Ammon's horn (tissue), 1 donor: ENCODE results near the gene CTNND1.
"Not testable (repeated sequence)": the region's sequence is repeated elsewhere in the genome, so short reads cannot be mapped to it uniquely, and the experiment has no call there.

Source experiments
- DNase-seq: peaks from one replicate; pipeline ENCODE4 v3.0.0-alpha.2; 2016; ENCODE audit warnings: low spot score

CTNND1 gene

DNA sequence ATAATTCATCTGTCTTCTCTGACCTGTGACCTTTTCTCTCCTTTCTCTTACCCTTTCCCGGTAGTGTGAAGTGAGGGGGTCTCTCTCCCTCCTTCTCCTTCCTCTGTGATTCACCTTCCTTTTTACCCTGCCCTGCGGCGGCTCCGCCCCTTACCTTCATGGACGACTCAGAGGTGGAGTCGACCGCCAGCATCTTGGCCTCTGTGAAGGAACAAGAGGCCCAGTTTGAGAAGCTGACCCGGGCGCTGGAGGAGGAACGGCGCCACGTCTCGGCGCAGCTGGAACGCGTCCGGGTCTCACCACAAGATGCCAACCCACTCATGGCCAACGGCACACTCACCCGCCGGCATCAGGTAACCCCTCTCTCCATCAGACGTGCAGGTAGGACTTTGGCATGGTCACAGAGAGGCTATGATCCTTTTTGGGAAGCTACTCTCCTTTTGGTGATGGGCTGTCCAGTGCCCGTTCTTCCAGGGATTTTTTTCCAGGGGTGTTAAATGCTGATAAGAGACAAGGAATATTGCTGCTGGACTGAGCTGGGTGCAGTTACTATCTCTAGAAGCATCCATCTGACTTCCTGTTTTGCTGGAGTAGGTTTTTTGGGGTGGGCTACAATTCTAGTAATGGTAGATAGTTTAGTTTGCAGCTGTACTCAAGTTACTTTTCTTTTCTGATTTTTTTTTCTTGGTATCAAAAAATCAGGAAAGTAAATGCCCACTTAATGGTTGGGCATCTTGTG is 29.9 kb downstream of the CTNND1 start:
- DNase-seq: no peak

DNA sequence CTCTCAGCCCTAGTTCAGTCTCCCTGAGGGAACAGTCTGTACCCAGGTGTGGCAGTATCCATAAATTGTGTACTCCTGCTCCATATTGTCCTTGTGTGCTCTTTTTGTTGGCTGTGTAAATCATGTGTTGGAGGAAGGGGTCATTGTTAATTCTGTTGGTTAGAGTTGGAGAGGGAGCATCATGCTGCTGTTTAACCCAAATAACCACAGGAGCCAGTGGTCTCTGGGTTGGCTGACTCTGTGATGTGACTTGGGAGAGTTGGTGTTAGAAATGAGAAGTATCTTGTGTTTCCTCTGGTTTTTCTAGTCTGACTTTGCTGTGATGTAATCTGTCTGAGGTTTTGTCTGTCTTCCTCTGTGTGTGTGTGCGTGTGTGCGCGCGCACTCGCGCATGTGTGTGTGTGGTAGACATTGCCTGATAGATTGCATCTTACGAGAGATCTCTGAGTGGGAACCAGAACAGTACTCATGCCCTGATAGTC is 30.5 kb downstream of the CTNND1 start:
- DNase-seq: peak; percentile 75

DNA sequence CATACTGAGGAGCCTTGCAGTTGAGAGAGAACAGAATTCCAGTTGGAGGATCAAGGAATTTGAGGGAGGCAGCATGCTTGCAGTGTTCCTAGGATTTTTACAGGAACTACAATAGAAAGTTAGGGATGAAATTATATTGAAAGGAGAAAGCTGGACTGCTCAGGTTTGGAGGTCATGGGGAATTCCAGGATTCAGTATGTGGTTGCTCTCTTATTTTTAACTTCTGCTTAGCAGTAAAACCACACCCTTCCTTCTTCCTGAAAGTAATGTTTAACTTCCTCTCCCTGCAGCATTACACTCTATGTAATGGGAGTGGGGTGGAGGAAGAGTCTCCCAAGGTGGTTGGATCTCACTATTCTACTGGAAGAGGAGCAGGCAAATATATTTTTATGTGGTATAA is 31.3 kb downstream of the CTNND1 start:
- DNase-seq: peak; percentile 47

DNA sequence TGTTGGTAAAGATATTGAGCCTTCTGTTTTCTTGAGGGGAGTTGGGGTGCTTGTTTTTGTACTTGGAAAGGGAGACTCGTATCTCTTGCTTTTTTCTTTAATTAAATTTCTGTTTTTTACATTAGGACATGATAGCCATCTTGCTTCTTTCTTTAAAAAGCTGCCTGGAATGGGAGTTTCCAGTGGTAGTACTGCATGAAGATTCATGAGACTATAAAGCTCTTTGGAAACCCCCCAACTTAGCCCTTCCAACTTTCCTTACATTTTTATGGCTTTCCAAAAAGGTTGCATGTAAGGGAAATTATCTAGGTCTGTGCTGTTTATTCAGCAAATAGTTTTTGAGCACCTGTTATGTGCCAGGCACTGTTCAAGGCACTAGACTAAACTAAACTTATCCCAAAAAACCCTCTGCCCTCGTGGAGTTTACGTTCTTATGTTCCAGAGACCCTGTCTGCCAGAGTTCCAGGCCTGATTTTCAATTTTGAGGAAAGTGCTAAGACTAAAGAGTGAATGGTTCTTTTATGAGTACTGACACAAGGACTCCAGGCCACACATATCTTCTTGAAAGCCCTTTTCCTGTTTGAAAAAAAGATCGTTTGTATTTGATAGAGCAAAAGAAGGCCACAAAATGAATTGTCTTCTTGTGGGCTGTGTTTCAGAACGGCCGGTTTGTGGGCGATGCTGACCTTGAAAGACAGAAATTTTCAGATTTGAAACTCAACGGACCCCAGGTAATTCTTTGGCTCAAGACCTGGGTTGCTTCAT is 31.9 kb downstream of the CTNND1 start:
- no peak for DNase-seq

DNA sequence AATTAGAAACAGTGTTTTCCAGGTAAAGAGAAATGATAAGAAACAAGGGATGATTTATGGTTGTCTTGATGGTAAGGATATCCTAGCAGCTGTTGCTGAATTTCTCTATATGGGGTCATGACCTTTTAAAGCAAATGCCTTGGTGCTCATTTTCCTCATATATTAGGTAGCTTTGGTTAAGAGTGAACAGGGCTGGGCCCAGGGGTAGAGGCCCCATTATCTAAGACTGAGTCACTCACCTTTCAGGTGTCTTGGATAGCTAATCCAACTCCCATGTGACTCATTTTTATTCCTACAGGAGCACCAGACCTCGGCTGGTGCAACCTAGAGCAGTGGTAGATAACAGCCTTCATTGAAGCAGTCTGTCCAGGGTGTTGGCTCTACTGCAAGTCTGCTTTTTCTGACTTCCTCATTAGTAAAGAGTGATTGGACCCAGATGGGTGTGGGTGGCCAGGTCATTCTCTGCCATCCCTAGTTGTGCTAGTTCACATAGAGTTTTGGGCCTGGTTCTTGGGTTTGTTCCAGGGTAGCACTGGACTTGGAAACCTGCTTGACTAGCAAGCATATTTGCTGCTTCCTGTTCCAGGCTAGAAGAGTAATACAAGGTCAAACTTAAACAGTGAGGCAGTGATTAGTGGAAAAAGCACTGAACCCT is 37.4 kb downstream of the CTNND1 start:
- DNase-seq: peak; percentile 24

DNA sequence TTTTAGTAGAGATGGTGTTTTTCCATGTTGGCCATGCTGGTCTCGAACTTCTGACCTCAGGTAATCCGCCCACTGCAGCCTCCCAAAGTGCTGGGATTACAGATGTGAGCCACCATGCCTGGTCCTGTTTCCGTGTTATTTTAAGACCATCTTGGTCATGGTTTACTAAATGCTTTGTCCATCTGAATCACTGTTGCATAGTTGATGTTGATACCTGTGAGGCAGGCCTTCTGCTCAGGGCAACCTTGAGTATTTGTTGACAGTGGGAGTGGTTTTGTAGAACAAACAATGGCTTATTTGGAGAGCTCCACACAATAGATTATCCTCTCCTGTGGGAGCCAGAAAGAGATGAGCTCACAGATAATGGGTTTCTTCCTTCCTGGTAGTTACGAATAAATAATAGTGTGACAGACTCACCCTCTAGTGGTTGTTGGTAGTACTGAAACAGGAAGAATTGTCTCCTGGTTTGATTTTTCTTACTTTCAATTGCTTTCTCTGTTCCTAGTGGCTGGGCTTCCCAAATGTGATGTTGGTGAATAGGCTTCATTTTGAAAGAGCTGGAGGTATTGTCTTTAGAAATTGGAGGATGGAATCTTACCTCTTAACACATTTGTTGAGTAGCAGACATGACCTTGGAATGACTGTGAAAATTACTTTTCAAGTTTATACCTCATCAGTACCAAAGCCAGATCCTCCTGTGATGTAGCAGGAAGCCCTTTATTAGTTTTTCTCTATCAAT is 39.0 kb downstream of the CTNND1 start:
- peak; percentile 84 for DNase-seq

DNA sequence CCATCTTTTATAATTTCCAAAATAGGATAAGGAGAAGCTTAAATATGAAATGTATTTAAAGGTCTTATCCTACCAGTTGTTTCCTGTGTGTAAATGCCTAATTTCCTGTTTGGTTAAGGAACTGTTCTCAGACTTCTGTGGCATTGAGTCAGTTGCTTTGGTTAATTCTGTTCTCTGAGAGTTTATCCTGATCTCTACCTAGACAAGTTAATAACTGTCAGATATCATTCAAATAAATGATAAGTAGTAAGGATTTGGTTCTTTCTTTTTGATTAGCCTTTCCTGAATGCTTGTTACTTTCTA is 39.5 kb downstream of the CTNND1 start:
- DNase-seq: no peak

DNA sequence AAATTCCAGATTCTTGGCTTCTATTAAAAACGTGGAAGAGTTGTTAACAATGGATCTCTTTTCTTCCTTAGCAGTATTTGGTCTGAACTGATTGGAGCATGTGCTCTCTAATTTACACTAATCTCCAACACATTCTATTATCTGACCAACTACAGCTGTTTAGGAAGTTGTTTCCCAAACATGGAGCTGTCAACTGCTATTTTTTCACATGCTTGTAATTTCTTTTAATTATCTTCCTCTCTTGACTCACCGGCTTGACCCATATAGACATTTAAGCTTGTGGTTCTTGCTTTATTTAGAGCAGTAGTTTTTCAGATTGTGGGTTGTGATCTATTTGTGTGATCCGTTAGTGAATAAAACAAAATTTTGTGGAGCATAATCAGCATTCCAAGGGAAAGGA is 40.8 kb downstream of the CTNND1 start:
- DNase-seq: no peak

DNA sequence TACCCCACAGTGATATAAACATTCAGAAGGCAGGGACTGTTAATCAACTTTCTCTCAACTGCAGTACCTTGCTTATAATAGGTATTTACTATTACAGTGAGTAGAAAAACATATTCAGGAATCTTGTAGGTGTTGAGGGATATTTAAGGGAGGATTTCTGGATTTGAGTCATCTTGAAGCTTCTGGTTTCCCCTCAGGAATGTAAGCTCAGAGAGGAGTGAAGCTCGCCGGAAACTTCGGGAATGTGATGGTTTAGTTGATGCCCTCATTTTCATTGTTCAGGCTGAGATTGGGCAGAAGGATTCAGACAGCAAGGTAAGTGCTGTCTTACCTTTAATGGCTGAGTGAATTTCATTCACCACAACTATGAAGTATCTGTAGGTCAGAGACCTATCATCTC is 42.9 kb downstream of the CTNND1 start:
- DNase-seq: no peak

DNA sequence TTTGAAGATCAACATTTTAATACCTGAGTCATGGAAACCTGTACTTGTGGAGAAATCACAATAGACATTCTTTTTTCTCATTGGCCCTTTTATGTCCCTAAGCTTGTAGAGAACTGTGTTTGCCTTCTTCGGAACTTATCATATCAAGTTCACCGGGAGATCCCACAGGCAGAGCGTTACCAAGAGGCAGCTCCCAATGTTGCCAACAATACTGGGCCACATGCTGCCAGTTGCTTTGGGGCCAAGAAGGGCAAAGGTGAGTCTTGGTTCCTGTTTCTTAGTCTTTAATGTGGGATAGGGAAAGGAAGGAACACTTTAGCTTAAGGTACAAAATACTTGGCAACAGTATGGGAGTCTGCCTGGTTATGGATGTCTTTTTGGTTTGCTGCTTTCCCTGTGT is 44.2 kb downstream of the CTNND1 start:
- no peak for DNase-seq

DNA sequence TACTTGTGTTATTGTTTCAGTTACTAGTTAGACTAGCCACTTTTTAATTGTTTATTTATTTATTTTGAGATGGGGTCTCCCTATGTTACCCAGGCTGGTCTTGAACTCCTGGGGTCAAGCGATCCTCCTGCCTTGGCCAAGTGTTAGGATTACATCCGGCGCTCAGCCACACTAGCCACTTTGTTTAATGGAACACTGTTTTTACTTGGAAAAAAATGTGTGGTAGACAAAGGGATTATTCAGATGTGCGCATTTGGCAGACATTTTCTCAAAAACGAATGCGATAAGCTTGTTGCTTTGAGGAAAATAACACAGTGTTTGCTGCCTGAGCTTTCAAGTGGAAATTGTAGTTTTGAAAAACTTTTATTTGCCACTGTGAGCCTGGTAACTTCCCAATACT is 51.0 kb downstream of the CTNND1 start:
- peak; percentile 71 for DNase-seq

DNA sequence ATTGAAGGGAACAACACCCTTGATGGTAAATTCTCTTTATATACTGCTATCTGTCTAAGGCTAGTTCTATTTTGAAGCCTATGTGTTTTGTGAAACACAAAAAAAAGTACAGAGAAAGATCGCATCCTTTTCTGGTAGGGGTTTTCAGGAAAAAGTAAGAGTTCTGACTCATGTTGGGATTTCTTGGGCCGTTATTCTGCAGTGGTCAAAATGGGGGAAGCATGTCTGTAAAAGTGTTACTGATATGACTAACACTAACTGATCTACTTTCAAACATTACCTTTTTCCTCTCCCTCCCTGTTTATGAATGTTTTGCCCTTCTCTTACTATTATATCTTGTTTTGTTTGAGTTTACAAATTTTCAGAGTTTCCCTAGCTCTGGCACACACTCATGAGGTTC is 53.9 kb downstream of the CTNND1 start:
- no peak for DNase-seq

DNA sequence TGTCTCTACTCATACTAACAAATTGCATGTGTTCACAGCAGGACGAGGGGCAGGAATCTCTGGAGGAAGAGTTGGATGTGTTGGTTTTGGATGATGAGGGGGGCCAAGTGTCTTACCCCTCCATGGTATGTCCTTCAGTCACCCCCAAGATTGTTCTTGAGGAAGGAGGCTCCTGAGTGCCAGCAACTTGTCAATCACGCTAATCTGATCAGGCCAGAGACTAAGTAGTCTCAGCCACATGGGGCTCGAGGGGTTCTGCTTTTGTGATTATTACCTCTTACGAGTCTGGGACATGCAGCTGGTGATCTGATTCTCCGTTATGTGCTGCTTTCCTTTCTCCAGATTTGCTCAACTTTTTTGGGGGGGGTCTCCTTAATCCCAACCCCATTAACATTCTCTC is 54.3 kb downstream of the CTNND1 start:
- no peak for DNase-seq

DNA sequence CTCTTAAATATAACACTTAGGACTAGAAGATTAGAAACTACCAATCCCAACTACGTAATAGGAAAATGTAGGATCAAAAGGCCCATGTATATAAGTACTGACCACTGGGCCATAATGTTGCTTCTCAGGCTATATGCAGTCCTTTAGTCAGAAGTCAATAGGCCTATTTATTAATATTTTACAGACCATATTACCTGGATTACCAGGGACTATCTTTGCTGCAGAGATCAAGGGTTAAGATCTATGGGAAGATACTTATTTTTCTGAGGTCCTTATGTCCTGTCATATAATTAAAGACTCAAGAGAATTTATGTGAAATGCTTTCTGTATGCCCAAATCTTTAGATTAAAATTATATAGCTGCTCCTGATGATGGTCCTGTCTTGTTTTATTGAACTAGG is 57.2 kb downstream of the CTNND1 start:
- no peak for DNase-seq

DNA sequence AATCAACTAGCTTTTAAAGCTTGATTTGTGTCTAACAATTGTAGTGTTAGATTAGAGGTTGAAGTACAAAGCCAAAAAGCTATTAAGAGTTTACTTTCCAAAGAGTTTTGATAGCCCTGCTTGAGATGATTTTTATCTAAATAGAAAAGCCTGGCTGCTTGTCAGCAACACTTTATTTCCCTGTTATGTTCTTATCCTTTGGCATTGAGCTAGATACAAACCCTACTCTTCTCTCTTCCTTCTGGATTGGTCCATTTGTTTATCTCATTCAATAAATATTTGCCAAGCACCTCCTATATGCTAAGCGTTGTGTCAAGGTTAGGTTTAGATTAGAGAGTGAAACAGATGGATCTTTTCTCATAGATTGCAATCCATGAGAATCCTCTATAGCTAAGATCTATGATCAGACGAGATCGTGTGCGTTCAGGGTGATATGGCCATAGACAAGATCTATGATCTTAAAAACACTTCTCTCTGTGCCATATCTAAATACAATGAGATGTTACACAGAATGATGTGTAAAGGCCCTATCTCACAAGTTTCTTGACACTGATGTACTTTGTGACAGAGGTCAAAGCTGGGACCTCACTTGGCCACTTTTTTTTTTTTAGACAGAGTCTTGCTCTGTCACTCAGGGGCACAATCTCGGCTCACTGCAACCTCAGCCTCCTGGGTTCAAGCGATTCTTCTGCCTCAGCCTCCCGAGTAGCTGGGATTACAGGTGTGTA is 57.8 kb downstream of the CTNND1 start:
- no peak for DNase-seq

DNA sequence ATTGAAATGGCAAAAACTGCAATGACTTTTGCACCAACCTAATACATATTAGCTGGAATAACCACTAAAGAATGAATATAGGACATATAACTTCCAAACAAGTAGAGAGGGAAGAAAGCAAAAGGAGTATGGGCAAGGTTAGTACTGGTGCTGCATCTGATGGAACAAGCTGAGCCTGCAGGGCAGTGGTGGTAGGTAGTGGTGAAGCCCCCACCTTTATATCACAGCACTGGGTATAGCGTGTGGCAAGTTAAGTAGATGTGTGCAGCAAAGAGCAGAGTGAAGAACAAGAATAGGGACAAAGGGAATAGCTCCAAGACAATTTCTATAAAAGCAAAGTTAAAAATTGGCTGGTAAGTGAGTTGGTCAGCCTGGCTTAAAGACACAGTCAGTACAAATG is 62.3 kb downstream of the CTNND1 start:
- no peak for DNase-seq

DNA sequence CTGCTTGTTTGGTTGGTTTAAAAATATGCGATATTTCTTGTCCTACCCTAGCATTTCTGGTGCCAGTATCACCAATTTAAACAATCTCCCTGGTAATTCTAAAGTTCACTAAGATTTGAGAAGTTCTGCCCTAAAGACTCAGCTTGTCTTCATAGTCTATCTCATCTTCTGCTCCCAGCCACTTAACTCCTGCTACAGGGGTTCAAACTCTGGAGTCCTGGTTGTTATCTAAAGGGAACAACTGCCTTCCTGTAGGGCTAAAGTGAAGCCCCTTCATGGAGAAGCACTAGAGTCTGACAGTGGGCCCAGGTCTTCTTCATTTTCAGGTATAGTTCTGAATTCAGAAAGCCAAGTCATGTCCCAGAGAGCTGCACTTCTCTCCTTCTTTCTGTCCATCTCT is 73.2 kb downstream of the CTNND1 start:
- no peak for DNase-seq

DNA sequence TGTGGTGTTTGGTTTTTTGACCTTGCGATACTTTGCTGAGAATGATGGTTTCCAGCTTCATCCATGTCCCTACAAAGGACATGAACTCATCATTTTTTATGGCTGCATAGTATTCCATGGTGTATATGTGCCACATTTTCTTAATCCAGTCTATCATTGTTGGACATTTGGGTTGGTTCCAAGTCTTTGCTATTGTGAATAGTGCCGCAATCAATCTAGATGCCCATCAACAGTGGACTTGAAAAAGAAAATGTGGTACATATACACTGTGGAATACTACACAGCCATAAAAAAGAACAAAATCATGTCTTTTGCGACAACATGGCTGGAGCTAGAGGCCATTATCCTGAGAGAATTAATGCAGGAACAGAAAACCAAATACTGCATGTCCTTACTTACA is 77.0 kb downstream of the CTNND1 start:
- DNase-seq: not testable (repeated sequence)

DNA sequence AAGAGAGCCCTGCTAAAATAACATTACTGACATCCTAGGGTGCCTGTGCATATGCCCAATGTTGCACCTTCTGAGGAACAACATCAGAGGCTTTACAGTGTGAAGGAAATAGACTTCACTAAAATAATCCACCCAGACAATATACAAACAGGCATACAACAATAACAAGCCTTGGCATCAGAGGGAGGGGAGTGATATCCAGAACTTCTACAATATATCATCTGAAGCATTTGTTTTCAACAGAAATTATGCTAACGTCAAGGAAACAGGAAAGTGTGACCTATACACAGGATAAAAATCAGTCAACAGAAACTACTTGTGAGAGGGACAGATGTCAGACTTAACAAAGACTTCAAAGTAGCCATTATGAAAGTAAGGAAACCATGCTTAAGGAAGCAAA is 81.3 kb downstream of the CTNND1 start:
- no peak for DNase-seq

DNA sequence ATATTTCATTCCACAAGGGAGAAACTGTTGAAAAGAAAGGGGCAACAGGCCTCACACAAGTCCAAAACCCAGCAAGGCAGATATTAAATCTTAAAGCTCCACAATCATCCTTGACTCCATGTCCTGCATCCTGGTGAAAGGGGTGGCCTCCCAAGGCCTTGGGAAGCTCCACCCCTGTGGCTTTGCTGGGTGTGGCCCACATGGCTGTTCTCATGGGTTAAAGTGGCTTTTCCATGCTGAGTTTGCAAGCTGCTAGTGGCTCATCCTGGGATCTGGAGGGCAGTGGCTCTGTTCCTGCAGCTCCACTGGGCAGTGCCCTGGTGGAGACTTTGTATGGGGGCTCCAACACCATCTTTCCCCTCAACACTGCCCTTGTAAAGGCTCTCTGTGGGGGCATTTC is 106.4 kb downstream of the CTNND1 start:
- DNase-seq: no peak

DNA sequence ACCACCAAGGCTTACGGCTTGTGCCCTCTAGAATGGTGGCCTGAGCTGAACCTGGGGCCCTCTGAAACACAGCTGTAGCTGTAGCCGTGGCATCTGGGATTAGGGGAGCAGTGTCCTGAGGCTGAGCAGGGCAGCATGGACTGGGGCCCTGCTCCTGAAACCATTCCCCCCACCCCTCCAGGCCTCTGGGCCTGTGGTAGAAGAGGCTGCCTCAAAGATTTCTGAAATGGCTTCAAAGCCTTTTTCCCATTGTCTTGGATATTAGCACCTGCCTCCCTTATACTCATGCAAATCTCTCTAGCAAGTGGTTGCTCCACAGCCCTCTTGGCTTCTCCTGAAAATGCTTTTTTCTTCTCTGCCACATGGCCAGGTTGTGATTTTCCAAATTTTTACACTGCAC is 106.9 kb downstream of the CTNND1 start:
- no peak for DNase-seq
